ENCODE results near the gene NRP2.

Gene NRP2

GRCh38 chr2:205687641-205687956 lies 5.3 kb downstream of the NRP2 start:
- DNase-seq (ENCODE audit: low read depth) = no peak

GRCh38 chr2:205688417-205689200 lies 6.3 kb downstream of the NRP2 start:
- DNase-seq (ENCODE audit: low read depth) = no peak

GRCh38 chr2:205689820-205690219 lies 7.5 kb downstream of the NRP2 start:
- DNase-seq (ENCODE audit: low read depth) = no peak

GRCh38 chr2:205692104-205692503 lies 9.8 kb downstream of the NRP2 start:
- DNase-seq (ENCODE audit: low read depth) = no peak

GRCh38 chr2:205694256-205694655 lies 12.0 kb downstream of the NRP2 start:
- no peak for DNase-seq (ENCODE audit: low read depth)

- no peak for DNase-seq (ENCODE audit: low read depth)
Measured at GRCh38 chr2:205695460-205695991, 13.2 kb downstream of the NRP2 start.

- no peak for DNase-seq (ENCODE audit: low read depth)
Measured at GRCh38 chr2:205696331-205696926, 14.1 kb downstream of the NRP2 start.

- DNase-seq (ENCODE audit: low read depth) = no peak
Measured at GRCh38 chr2:205696927-205697441, 14.7 kb downstream of the NRP2 start.

GRCh38 chr2:205698286-205699268 lies 16.3 kb downstream of the NRP2 start:
- no peak for DNase-seq (ENCODE audit: low read depth)

- no peak for DNase-seq (ENCODE audit: low read depth)
Measured at GRCh38 chr2:205699515-205700289, 17.4 kb downstream of the NRP2 start.

GRCh38 chr2:205700331-205701132 lies 18.2 kb downstream of the NRP2 start:
- no peak for DNase-seq (ENCODE audit: low read depth)

- no peak for DNase-seq (ENCODE audit: low read depth)
Measured at GRCh38 chr2:205701509-205701908, 19.2 kb downstream of the NRP2 start.

- DNase-seq (ENCODE audit: low read depth) = no peak
Measured at GRCh38 chr2:205702576-205702975, 20.3 kb downstream of the NRP2 start.

GRCh38 chr2:205703471-205704126 lies 21.3 kb downstream of the NRP2 start:
- DNase-seq (ENCODE audit: low read depth) = no peak

- no peak for DNase-seq (ENCODE audit: low read depth)
Measured at GRCh38 chr2:205704127-205704741, 21.9 kb downstream of the NRP2 start.

GRCh38 chr2:205705511-205706349 lies 23.4 kb downstream of the NRP2 start:
- DNase-seq (ENCODE audit: low read depth) = no peak

- DNase-seq (ENCODE audit: low read depth) = no peak
Measured at GRCh38 chr2:205706769-205707381, 24.6 kb downstream of the NRP2 start.

GRCh38 chr2:205708231-205708631 lies 25.9 kb downstream of the NRP2 start:
- no peak for DNase-seq (ENCODE audit: low read depth)

Measured in stimulated activated CD8-positive, alpha-beta memory T cell treated with anti-CD3 and anti-CD28 coated beads, Interleukin-15, amount 100 ng/mL, for 1 hour (primary cell).